Measurements from ENCODE around the gene POLR3A. TPM values are rescaled to one million over a fixed set of nuclear protein-coding genes. Genes with fewer than 3 reads are reported as not detected.

Gene POLR3A
- total RNA-seq, 1 donor from 2014 or later: 18.8 TPM

DNA sequence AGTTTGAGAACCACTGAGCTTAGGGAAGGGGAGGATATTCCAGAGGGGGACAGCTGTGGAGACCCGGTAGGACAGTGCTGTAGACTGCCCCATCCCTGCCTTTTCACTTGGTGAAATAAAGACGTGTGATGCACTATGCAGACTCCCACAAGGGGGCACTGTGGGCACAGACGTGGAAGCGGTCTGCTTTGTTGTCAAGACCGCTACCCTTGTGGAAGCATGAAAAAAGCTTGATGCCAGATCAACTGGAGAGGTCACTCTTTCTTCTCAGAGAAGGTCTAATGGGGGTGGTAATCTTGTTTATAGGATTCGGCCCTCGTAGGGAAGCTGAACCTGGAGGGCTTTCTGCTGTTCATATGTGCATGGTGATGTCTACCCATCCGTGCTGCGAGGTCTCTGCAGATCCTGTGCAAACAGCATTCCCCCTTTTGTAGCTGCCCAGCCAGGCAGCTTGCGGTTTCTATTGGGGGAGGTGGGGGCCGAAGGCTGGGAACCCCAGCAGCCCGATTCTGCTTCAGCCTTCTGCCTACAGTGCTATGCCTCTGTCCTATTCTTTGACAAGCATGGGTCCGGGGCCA lies 18.1 kb upstream of the POLR3A start:
- Histone ChIP-seq H3K9ac (ENCODE audit: low read depth in 1 of 3, low read length in 3 of 3) (peak overlapping the region in 1 of 3 donors; percentile 5), H3K4me1 (ENCODE audit: control insufficient read depth in 3 of 3, insufficient read depth in 3 of 3, low read length in 3 of 3) (peaks cover 8 to 27% (median 12%) of the 10 kb centered on the region in 3 donors), H3K36me3 (ENCODE audit: control insufficient read depth in 3 of 3, insufficient read depth in 3 of 3, low read length in 3 of 3) (peaks cover 0 to 6% (median 4%) of the 10 kb centered on the region in 3 donors), H3K4me3 (ENCODE audit: low read length in 3 of 3) (no peak overlapping the region), H3K27ac (ENCODE audit: low read depth, low read length) (no peak overlapping the region), H3K27me3 (ENCODE audit: control insufficient read depth in 3 of 3, insufficient read depth in 3 of 3, low read length in 3 of 3) (no peaks in the 10 kb centered on the region), H3K9me3 (ENCODE audit: control insufficient read depth in 3 of 3, low read length in 3 of 3) (no peaks in the 10 kb centered on the region)

GRCh38 chr10:78046711-78047269 lies 17.5 kb upstream of the POLR3A start:
- Histone ChIP-seq H3K36me3 (ENCODE audit: control insufficient read depth in 3 of 3, insufficient read depth in 3 of 3, low read length in 3 of 3) (peaks cover under 1 to 12% (median 10%) of the 10 kb centered on the region in 3 donors), H3K27me3 (ENCODE audit: control insufficient read depth in 3 of 3, insufficient read depth in 3 of 3, low read length in 3 of 3) (no peaks in the 10 kb centered on the region), H3K9ac (ENCODE audit: low read depth in 1 of 3, low read length in 3 of 3) (no peak overlapping the region), H3K4me3 (ENCODE audit: low read length in 3 of 3) (no peak overlapping the region), H3K27ac (ENCODE audit: low read depth, low read length) (no peak overlapping the region), H3K9me3 (ENCODE audit: control insufficient read depth in 3 of 3, low read length in 3 of 3) (no peaks in the 10 kb centered on the region), H3K4me1 (ENCODE audit: control insufficient read depth in 3 of 3, insufficient read depth in 3 of 3, low read length in 3 of 3) (peaks cover 8 to 33% (median 12%) of the 10 kb centered on the region in 3 donors)

DNA sequence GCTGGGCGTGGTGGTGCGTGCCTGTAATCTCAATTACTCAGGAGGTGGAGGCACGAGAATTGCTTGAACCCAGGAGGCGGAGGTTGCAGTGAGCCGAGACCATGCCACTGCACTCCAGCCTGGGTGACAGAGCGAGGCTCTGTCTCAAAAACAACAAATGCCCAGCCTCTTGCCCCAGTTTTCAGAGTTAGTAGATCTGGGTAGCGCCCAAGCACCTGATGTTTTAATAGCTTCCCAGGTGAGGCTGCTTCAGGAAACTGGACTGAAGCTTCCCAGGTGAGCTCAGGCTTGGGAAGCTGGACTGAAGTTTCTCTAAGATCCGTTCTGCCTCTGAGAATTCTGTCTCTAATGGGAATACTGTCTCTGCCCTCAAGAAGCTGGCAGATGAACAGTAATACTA lies 16.5 kb upstream of the POLR3A start:
- Histone ChIP-seq H3K9me3 (ENCODE audit: control insufficient read depth in 3 of 3, low read length in 3 of 3) (no peaks in the 10 kb centered on the region), H3K27me3 (ENCODE audit: control insufficient read depth in 3 of 3, insufficient read depth in 3 of 3, low read length in 3 of 3) (no peaks in the 10 kb centered on the region), H3K36me3 (ENCODE audit: control insufficient read depth in 3 of 3, insufficient read depth in 3 of 3, low read length in 3 of 3) (peaks cover 10 to 19% (median 19%) of the 10 kb centered on the region in 3 donors), H3K4me1 (ENCODE audit: control insufficient read depth in 3 of 3, insufficient read depth in 3 of 3, low read length in 3 of 3) (peaks cover 8 to 33% (median 12%) of the 10 kb centered on the region in 3 donors), H3K27ac (ENCODE audit: low read depth, low read length) (no peak overlapping the region), H3K9ac (ENCODE audit: low read depth in 1 of 3, low read length in 3 of 3) (no peak overlapping the region), H3K4me3 (ENCODE audit: low read length in 3 of 3) (no peak overlapping the region)

- Histone ChIP-seq H3K4me1 (ENCODE audit: control insufficient read depth in 3 of 3, insufficient read depth in 3 of 3, low read length in 3 of 3) (peaks cover 8 to 33% (median 12%) of the 10 kb centered on the region in 3 donors), H3K27me3 (ENCODE audit: control insufficient read depth in 3 of 3, insufficient read depth in 3 of 3, low read length in 3 of 3) (no peaks in the 10 kb centered on the region), H3K4me3 (ENCODE audit: low read length in 3 of 3) (no peak overlapping the region), H3K27ac (ENCODE audit: low read depth, low read length) (no peak overlapping the region), H3K9ac (ENCODE audit: low read depth in 1 of 3, low read length in 3 of 3) (peak overlapping the region in 1 of 3 donors; percentile 8), H3K9me3 (ENCODE audit: control insufficient read depth in 3 of 3, low read length in 3 of 3) (no peaks in the 10 kb centered on the region), H3K36me3 (ENCODE audit: control insufficient read depth in 3 of 3, insufficient read depth in 3 of 3, low read length in 3 of 3) (peaks cover 15 to 25% (median 25%) of the 10 kb centered on the region in 3 donors)
These were observed 15.9 kb upstream of the POLR3A start for GRCh38 chr10:78045237-78045636.

DNA sequence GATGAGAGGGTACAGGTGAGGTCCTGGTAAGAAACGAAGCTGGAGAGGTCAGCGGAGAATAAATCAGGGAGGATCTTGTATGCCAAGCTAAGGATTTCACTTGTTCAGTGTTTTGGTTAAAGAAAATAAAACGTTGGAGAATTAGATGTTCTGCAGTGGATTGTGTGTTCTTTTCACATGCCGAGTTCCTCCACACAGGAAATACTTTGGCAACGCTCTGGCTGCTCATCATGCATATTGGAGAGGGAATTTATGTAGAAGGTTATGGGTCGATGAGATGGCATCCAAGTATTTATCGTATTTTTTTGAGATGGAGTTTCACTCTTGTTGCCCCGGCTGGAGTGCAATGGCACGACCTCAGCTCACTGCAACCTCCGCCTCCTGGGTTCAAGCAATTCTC lies 15.4 kb upstream of the POLR3A start:
- Histone ChIP-seq H3K4me3 (ENCODE audit: low read length in 3 of 3) (no peak overlapping the region), H3K27me3 (ENCODE audit: control insufficient read depth in 3 of 3, insufficient read depth in 3 of 3, low read length in 3 of 3) (no peaks in the 10 kb centered on the region), H3K27ac (ENCODE audit: low read depth, low read length) (no peak overlapping the region), H3K9ac (ENCODE audit: low read depth in 1 of 3, low read length in 3 of 3) (no peak overlapping the region), H3K4me1 (ENCODE audit: control insufficient read depth in 3 of 3, insufficient read depth in 3 of 3, low read length in 3 of 3) (peaks cover 8 to 33% (median 12%) of the 10 kb centered on the region in 3 donors), H3K36me3 (ENCODE audit: control insufficient read depth in 3 of 3, insufficient read depth in 3 of 3, low read length in 3 of 3) (peaks cover 18 to 31% (median 30%) of the 10 kb centered on the region in 3 donors), H3K9me3 (ENCODE audit: control insufficient read depth in 3 of 3, low read length in 3 of 3) (no peaks in the 10 kb centered on the region)

GRCh38 chr10:78044179-78044578 lies 14.9 kb upstream of the POLR3A start:
- Histone ChIP-seq H3K9me3 (ENCODE audit: control insufficient read depth in 3 of 3, low read length in 3 of 3) (no peaks in the 10 kb centered on the region), H3K9ac (ENCODE audit: low read depth in 1 of 3, low read length in 3 of 3) (no peak overlapping the region), H3K4me3 (ENCODE audit: low read length in 3 of 3) (no peak overlapping the region), H3K27me3 (ENCODE audit: control insufficient read depth in 3 of 3, insufficient read depth in 3 of 3, low read length in 3 of 3) (no peaks in the 10 kb centered on the region), H3K36me3 (ENCODE audit: control insufficient read depth in 3 of 3, insufficient read depth in 3 of 3, low read length in 3 of 3) (peaks cover 23 to 35% (median 34%) of the 10 kb centered on the region in 3 donors), H3K4me1 (ENCODE audit: control insufficient read depth in 3 of 3, insufficient read depth in 3 of 3, low read length in 3 of 3) (peaks cover 8 to 33% (median 12%) of the 10 kb centered on the region in 3 donors), H3K27ac (ENCODE audit: low read depth, low read length) (no peak overlapping the region)

DNA sequence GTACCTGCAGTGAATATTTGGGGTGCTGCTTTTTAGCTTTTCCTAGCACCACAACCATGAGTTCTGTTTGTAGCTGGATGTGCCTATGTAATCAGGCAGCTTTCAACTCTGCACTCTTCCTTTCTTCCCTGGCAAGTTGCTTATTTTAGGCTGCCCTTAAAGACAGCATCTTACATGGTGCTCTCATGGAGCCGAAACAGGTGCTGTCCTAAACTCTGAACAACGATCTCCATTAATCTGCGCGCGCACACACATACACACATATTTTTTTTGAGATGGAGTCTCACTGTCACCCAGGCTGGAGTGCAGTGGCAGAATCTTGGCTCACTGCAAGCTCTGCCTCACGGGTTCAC lies 13.4 kb upstream of the POLR3A start:
- peaks cover 34 to 48% (median 48%) of the 10 kb centered on the region in 3 donors for H3K36me3 ChIP-seq (ENCODE audit: control insufficient read depth in 3 of 3, insufficient read depth in 3 of 3, low read length in 3 of 3)

GRCh38 chr10:78042058-78042751 lies 12.9 kb upstream of the POLR3A start:
- H3K9me3 ChIP-seq (ENCODE audit: control insufficient read depth in 3 of 3, low read length in 3 of 3): no peaks in the 10 kb centered on the region
- H3K27me3 ChIP-seq (ENCODE audit: control insufficient read depth in 3 of 3, insufficient read depth in 3 of 3, low read length in 3 of 3): no peaks in the 10 kb centered on the region
- peaks cover 4 to 31% (median 9%) of the 10 kb centered on the region in 3 donors for H3K4me1 ChIP-seq (ENCODE audit: control insufficient read depth in 3 of 3, insufficient read depth in 3 of 3, low read length in 3 of 3)
- H3K4me3 ChIP-seq (ENCODE audit: low read length in 3 of 3): no peak overlapping the region
- peaks cover 38 to 54% (median 52%) of the 10 kb centered on the region in 3 donors for H3K36me3 ChIP-seq (ENCODE audit: control insufficient read depth in 3 of 3, insufficient read depth in 3 of 3, low read length in 3 of 3)
- no peak overlapping the region for H3K27ac ChIP-seq (ENCODE audit: low read depth, low read length)
- H3K9ac ChIP-seq (ENCODE audit: low read depth in 1 of 3, low read length in 3 of 3): no peak overlapping the region

More for the DNA sequence above, 13.4 kb upstream of the POLR3A start:
- H3K4me1 ChIP-seq (ENCODE audit: control insufficient read depth in 3 of 3, insufficient read depth in 3 of 3, low read length in 3 of 3): peaks cover 8 to 36% (median 12%) of the 10 kb centered on the region in 3 donors
- no peaks in the 10 kb centered on the region for H3K27me3 ChIP-seq (ENCODE audit: control insufficient read depth in 3 of 3, insufficient read depth in 3 of 3, low read length in 3 of 3)
- H3K4me3 ChIP-seq (ENCODE audit: low read length in 3 of 3): no peak overlapping the region
- no peak overlapping the region for H3K9ac ChIP-seq (ENCODE audit: low read depth in 1 of 3, low read length in 3 of 3)
- H3K27ac ChIP-seq (ENCODE audit: low read depth, low read length): no peak overlapping the region
- no peaks in the 10 kb centered on the region for H3K9me3 ChIP-seq (ENCODE audit: control insufficient read depth in 3 of 3, low read length in 3 of 3)

GRCh38 chr10:78041170-78042057 lies 12.1 kb upstream of the POLR3A start:
- H3K4me3 ChIP-seq (ENCODE audit: low read length in 3 of 3): no peak overlapping the region
- peaks cover 45 to 62% (median 55%) of the 10 kb centered on the region in 3 donors for H3K36me3 ChIP-seq (ENCODE audit: control insufficient read depth in 3 of 3, insufficient read depth in 3 of 3, low read length in 3 of 3)
- no peak overlapping the region for H3K9ac ChIP-seq (ENCODE audit: low read depth in 1 of 3, low read length in 3 of 3)
- H3K27ac ChIP-seq (ENCODE audit: low read depth, low read length): no peak overlapping the region
- no peaks in the 10 kb centered on the region for H3K9me3 ChIP-seq (ENCODE audit: control insufficient read depth in 3 of 3, low read length in 3 of 3)
- H3K4me1 ChIP-seq (ENCODE audit: control insufficient read depth in 3 of 3, insufficient read depth in 3 of 3, low read length in 3 of 3): peaks cover 4 to 36% (median 13%) of the 10 kb centered on the region in 3 donors
- H3K27me3 ChIP-seq (ENCODE audit: control insufficient read depth in 3 of 3, insufficient read depth in 3 of 3, low read length in 3 of 3): no peaks in the 10 kb centered on the region

Measured in skeletal muscle tissue (tissue), 4 donors.